ENCODE measurements around the gene KCNQ4.

GRCh38 chr1:40758004-40758403, 25.6 kb upstream of the KCNQ4 start:
- TF ChIP-seq ZNF622 (IDR thresholded peaks at IDR 0.05) (no peak), HDAC2 (IDR thresholded peaks at IDR 0.05) (no peak), BHLHE40 (IDR thresholded peaks at IDR 0.05; ENCODE audit: borderline replicate concordance in 1 of 2, low read depth in 2 of 2, low read length in 1 of 2) (no peak), ATF3 (IDR thresholded peaks at IDR 0.05; ENCODE audit: borderline replicate concordance, extremely low read depth, low read depth, low read length) (no peak), ZNF274 (IDR thresholded peaks at IDR 0.05; ENCODE audit: insufficient read depth, insufficient read length) (no peak), BCL3 (IDR thresholded peaks at IDR 0.05; ENCODE audit: borderline replicate concordance, insufficient read depth, low read depth, low read length, poor library complexity, severe bottlenecking) (no peak), CTCF (IDR thresholded peaks at IDR 0.05 in 2 of 3, conservative IDR thresholded peaks at IDR 0.05 in 1 of 3; ENCODE audit: control insufficient read depth in 2 of 3, extremely low read depth in 1 of 3, insufficient read depth in 1 of 3, low read depth in 3 of 3, low read length in 3 of 3) (no peak)

Measured in GM12878 (cell line).